PC-9 (cell line): ENCODE results near the gene TMEM252.

Source experiments
- CTCF ChIP-seq: fragments of 200-600 bp; sonication (generic); conservative IDR thresholded peaks from 2 replicates; pipeline ENCODE4 v1.6.1; 2017; ENCODE audit warnings: mixed run types, antibody characterized with exemption, mild to moderate bottlenecking, moderate library complexity
- EZH2 ChIP-seq: fragments of 200-600 bp; sonication (generic); IDR thresholded peaks from 2 replicates; pipeline ENCODE4 v1.8.0; 2017; ENCODE audit warnings: antibody characterized with exemption, low read depth

DNA sequence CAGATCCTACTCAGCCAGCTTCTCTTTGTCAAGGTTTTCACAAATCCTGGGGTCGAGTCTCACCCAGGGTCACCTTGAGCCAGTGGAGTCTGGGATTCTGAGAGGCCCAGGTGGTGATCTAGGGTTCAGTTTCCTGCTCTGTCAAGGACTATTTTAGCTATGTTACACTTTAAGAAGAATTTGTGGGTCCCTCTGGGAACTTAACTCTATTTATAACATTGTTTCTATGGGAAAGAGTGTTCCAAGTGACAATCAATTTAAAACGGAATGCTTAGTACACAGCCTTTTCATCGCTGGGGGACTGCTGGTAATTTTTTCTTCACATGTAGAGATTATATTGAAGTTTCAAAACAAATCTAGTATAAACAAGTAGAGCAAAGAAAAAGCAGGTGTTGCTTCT, 26.9 kb upstream of the TMEM252 start:
- TF ChIP-seq CTCF: no peak
- no peak for TF ChIP-seq EZH2
